Fibroblast of lung (primary cell): ENCODE measurements around the gene CPN2. TPM values are rescaled to one million over a fixed set of nuclear protein-coding genes. Genes with fewer than 3 reads are reported as not detected.

ENCODE experiments used
- DNase-seq, 2 donors: peaks; one replicate each; pipeline versions ENCODE4 v3.0.0 to v3.0.0-alpha.2; 2010; ENCODE audit warnings: low read depth in 2 of 2
- H2AFZ ChIP-seq: 2 replicates; pipeline ENCODE4 v1.5.1; 2012; ENCODE audit warnings: low read length, control low read depth, inconsistent platforms
- H3K27ac ChIP-seq: 2 replicates; pipeline ENCODE4 v1.5.1; 2011; ENCODE audit warnings: low read length, control low read depth; ENCODE audit not compliant: insufficient read depth
- H3K27me3 ChIP-seq: 2 replicates; pipeline ENCODE4 v1.5.1; 2011; ENCODE audit warnings: mild to moderate bottlenecking, low read length; ENCODE audit not compliant: control insufficient read depth, insufficient read depth
- H3K36me3 ChIP-seq: 2 replicates; pipeline ENCODE4 v1.5.1; 2011; ENCODE audit warnings: low read length; ENCODE audit not compliant: control insufficient read depth, insufficient read depth
- H3K4me1 ChIP-seq: 2 replicates; pipeline ENCODE4 v1.5.1; 2011; ENCODE audit warnings: low read length; ENCODE audit not compliant: control insufficient read depth, insufficient read depth; ENCODE audit errors: extremely low read depth
- H3K4me2 ChIP-seq: 2 replicates; pipeline ENCODE4 v1.5.1; 2011; ENCODE audit warnings: low read length, control low read depth; ENCODE audit not compliant: insufficient read depth; ENCODE audit errors: extremely low read depth
- H3K4me3 ChIP-seq, 4 experiments: fragments of 200-600 bp in 1 of 4; sonication (generic) in 1 of 4; replicated peaks in 1 of 4; 2 replicates each; pipeline ENCODE4 v1.5.1; 2011 to 2016; ENCODE audit warnings: low read length in 4 of 4, low read depth in 3 of 4, mild to moderate bottlenecking in 3 of 4, control low read depth in 2 of 4, inconsistent platforms in 1 of 4, mixed read lengths in 1 of 4; ENCODE audit not compliant: insufficient read depth in 1 of 4; ENCODE audit errors: control extremely low read depth in 1 of 4
- H3K79me2 ChIP-seq: 2 replicates; pipeline ENCODE4 v1.5.1; 2012; ENCODE audit warnings: mild to moderate bottlenecking, low read length, inconsistent platforms; ENCODE audit not compliant: control insufficient read depth, insufficient read depth
- H3K9ac ChIP-seq: 2 replicates; pipeline ENCODE4 v1.5.1; 2011; ENCODE audit warnings: mild to moderate bottlenecking, low read length, control low read depth; ENCODE audit not compliant: insufficient read depth
- H3K9me3 ChIP-seq: 2 replicates; pipeline ENCODE4 v1.5.1; 2012; ENCODE audit warnings: low read depth, low read length; ENCODE audit not compliant: control insufficient read depth, insufficient read depth
- H4K20me1 ChIP-seq: 2 replicates; pipeline ENCODE4 v1.5.1; 2011; ENCODE audit warnings: low read length; ENCODE audit not compliant: control insufficient read depth, insufficient read depth; ENCODE audit errors: extremely low read depth
- CTCF ChIP-seq, 2 donors: IDR thresholded peaks in 1 of 2; conservative IDR thresholded peaks in 1 of 2; 1 replicate in 1 of 2; 2 replicates in 1 of 2; pipeline ENCODE4 v1.5.1; 2011 to 2012; ENCODE audit warnings: low read length in 2 of 2, control low read depth in 1 of 2, inconsistent platforms in 1 of 2, low read depth in 1 of 2, mild to moderate bottlenecking in 1 of 2
- EZH2 ChIP-seq: IDR thresholded peaks from 2 replicates; pipeline ENCODE4 v1.5.1; 2012; ENCODE audit warnings: low read length, control low read depth, mild to moderate bottlenecking; ENCODE audit errors: missing control alignments
- polyA plus RNA-seq, 2 donors: library from polyadenylated mRNA; depleted of rRNA in 1 of 2; stranded (reverse) in 1 of 2; unstranded in 1 of 2; fragments of >200 nt; gene quantifications; 2 replicates each; pipeline ENCODE4 v1.2.1, GENCODE V29; 2011 to 2012; ENCODE audit warnings: missing spikeins in 1 of 2
- total RNA-seq: library from RNA; depleted of rRNA; stranded (reverse); fragments of >200 nt; gene quantifications from 2 replicates; pipeline ENCODE4 v1.2.1, GENCODE V29; 2014

Gene CPN2
- total and polyA plus RNA-seq, 2 donors (not counting 1 experiment from before 2014, with no cell fraction given) = not detected

GRCh38 chr3:194298331-194299227 is 52.5 kb downstream of the CPN2 start:
- H2AFZ ChIP-seq = no peak overlapping the region
- H3K9me3 ChIP-seq = no peaks in the 10 kb centered on the region
- no peak overlapping the region for H3K9ac ChIP-seq
- H3K4me3 ChIP-seq = no peak overlapping the region
- H3K4me2 ChIP-seq = no peak overlapping the region
- no peaks in the 10 kb centered on the region for H4K20me1 ChIP-seq
- TF ChIP-seq CTCF (conservative IDR thresholded peaks at IDR 0.05 in 1 of 2, IDR thresholded peaks at IDR 0.05 in 1 of 2; ENCODE audit: low read depth in 1 of 2, low read length in 2 of 2) (no peak), EZH2 (no peak)
- H3K27ac ChIP-seq = no peak overlapping the region
- no peak for DNase-seq
- H3K27me3 ChIP-seq = no peaks in the 10 kb centered on the region
- no peaks in the 10 kb centered on the region for H3K36me3 ChIP-seq
- no peaks in the 10 kb centered on the region for H3K79me2 ChIP-seq
- no peaks in the 10 kb centered on the region for H3K4me1 ChIP-seq

- Histone ChIP-seq H3K79me2 (no peaks in the 10 kb centered on the region), H2AFZ (no peak overlapping the region), H3K36me3 (no peaks in the 10 kb centered on the region), H3K9ac (no peak overlapping the region), H3K27me3 (peaks cover 3% of the 10 kb centered on the region), H3K4me1 (no peaks in the 10 kb centered on the region), H3K4me3 (peak overlapping the region in 3 of 4 experiments; percentile 0 to 17 (median 16)), H3K9me3 (no peaks in the 10 kb centered on the region), H3K27ac (no peak overlapping the region), H4K20me1 (no peaks in the 10 kb centered on the region), H3K4me2 (peak overlapping the region; percentile 72)
- no peak for TF ChIP-seq EZH2
- peak; percentile 72 to 90 for DNase-seq
Measured at GRCh38 chr3:194296454-194297263, 54.5 kb downstream of the CPN2 start.

GRCh38 chr3:194294895-194295214 is 56.3 kb downstream of the CPN2 start:
- Histone ChIP-seq H4K20me1 (no peaks in the 10 kb centered on the region), H3K9me3 (no peaks in the 10 kb centered on the region), H3K9ac (no peak overlapping the region), H3K27me3 (peaks cover 3% of the 10 kb centered on the region), H3K27ac (no peak overlapping the region), H3K4me1 (no peaks in the 10 kb centered on the region), H3K4me3 (no peak overlapping the region), H3K79me2 (no peaks in the 10 kb centered on the region), H3K36me3 (no peaks in the 10 kb centered on the region), H3K4me2 (no peak overlapping the region), H2AFZ (no peak overlapping the region)
- DNase-seq = no peak
- TF ChIP-seq CTCF (conservative IDR thresholded peaks at IDR 0.05 in 1 of 2, IDR thresholded peaks at IDR 0.05 in 1 of 2; ENCODE audit: low read depth in 1 of 2, low read length in 2 of 2) = no peak
- TF ChIP-seq EZH2 = no peak
